H9 (cell line): ENCODE measurements around the gene CDH4. TPM values are rescaled to one million over a fixed set of nuclear protein-coding genes. Genes with fewer than 3 reads are reported as not detected.

Source experiments
- DNase-seq: peaks from one replicate; pipeline ENCODE4 v3.0.0-alpha.2; 2017
- H2AFZ ChIP-seq: one replicate; pipeline ENCODE4 v1.6.1; 2013; ENCODE audit warnings: mild to moderate bottlenecking, low read length, control low read depth, moderate library complexity
- H2AK5ac ChIP-seq: 2 replicates; pipeline ENCODE4 v1.6.1; 2013; ENCODE audit warnings: low read length, control low read depth, mixed read lengths; ENCODE audit not compliant: insufficient read length
- H2BK120ac ChIP-seq: one replicate; pipeline ENCODE4 v1.6.1; 2013; ENCODE audit warnings: low read depth, mild to moderate bottlenecking, low read length, control low read depth, inconsistent platforms; ENCODE audit not compliant: poor library complexity, severe bottlenecking
- H2BK12ac ChIP-seq: 2 replicates; pipeline ENCODE4 v1.6.1; 2013; ENCODE audit warnings: low read length, control low read depth, mixed read lengths, low read depth; ENCODE audit not compliant: insufficient read length
- H2BK15ac ChIP-seq: 2 replicates; pipeline ENCODE4 v1.6.1; 2013; ENCODE audit warnings: low read depth, low read length, control low read depth
- H2BK20ac ChIP-seq: one replicate; pipeline ENCODE4 v1.6.1; 2013; ENCODE audit warnings: low read depth, mild to moderate bottlenecking, low read length, control low read depth, inconsistent platforms; ENCODE audit not compliant: poor library complexity, severe bottlenecking
- H2BK5ac ChIP-seq: 2 replicates; pipeline ENCODE4 v1.6.1; 2013; ENCODE audit warnings: low read length, control low read depth, mixed read lengths; ENCODE audit not compliant: insufficient read length
- H3K14ac ChIP-seq: 2 replicates; pipeline ENCODE4 v1.6.1; 2013; ENCODE audit warnings: low read length, control low read depth; ENCODE audit not compliant: insufficient read depth
- H3K18ac ChIP-seq: 2 replicates; pipeline ENCODE4 v1.6.1; 2013; ENCODE audit warnings: low read depth, mild to moderate bottlenecking, mixed read lengths, low read length, control low read depth; ENCODE audit not compliant: insufficient read length
- H3K23ac ChIP-seq: 2 replicates; pipeline ENCODE4 v1.6.1; 2013; ENCODE audit warnings: low read length, control low read depth, mixed read lengths, low read depth; ENCODE audit not compliant: insufficient read length
- H3K23me2 ChIP-seq: 2 replicates; pipeline ENCODE4 v1.6.1; 2013; ENCODE audit warnings: low read depth, mild to moderate bottlenecking, mixed read lengths, low read length, control low read depth; ENCODE audit not compliant: insufficient read length, poor library complexity, severe bottlenecking
- H3K27ac ChIP-seq: 2 replicates; pipeline ENCODE4 v1.5.1; 2013; ENCODE audit warnings: low read length, control low read depth, mixed read lengths, low read depth; ENCODE audit not compliant: insufficient read length
- H3K27me3 ChIP-seq: 2 replicates; pipeline ENCODE4 v1.6.1; 2013; ENCODE audit warnings: low read length, control low read depth, inconsistent platforms; ENCODE audit not compliant: insufficient read depth
- H3K4ac ChIP-seq: 2 replicates; pipeline ENCODE4 v1.6.1; 2013; ENCODE audit warnings: low read depth, mild to moderate bottlenecking, control low read depth, inconsistent platforms, low read length, moderate library complexity
- H3K4me1 ChIP-seq: 2 replicates; pipeline ENCODE4 v1.6.1; 2013; ENCODE audit warnings: low read length, control low read depth, inconsistent platforms; ENCODE audit not compliant: insufficient read depth
- H3K4me2 ChIP-seq: 2 replicates; pipeline ENCODE4 v1.6.1; 2013; ENCODE audit warnings: low read length, control low read depth, mixed read lengths; ENCODE audit not compliant: insufficient read length, insufficient read depth
- H3K56ac ChIP-seq: 2 replicates; pipeline ENCODE4 v1.6.1; 2013; ENCODE audit warnings: low read depth, mild to moderate bottlenecking, mixed read lengths, low read length, control low read depth; ENCODE audit not compliant: insufficient read length
- H3K79me1 ChIP-seq: 2 replicates; pipeline ENCODE4 v1.6.1; 2013; ENCODE audit warnings: low read depth, mild to moderate bottlenecking, moderate library complexity, low read length, control low read depth, inconsistent platforms; ENCODE audit not compliant: insufficient read depth, poor library complexity, severe bottlenecking
- H3K79me2 ChIP-seq: 2 replicates; pipeline ENCODE4 v1.6.1; 2013; ENCODE audit warnings: low read length, control low read depth, inconsistent platforms; ENCODE audit not compliant: insufficient read depth
- H3K9ac ChIP-seq: 2 replicates; pipeline ENCODE4 v1.6.1; 2013; ENCODE audit warnings: low read length, control low read depth, mixed read lengths; ENCODE audit not compliant: insufficient read length; ENCODE audit errors: extremely low read depth
- H3K9me3 ChIP-seq: one replicate; pipeline ENCODE4 v1.6.1; 2013; ENCODE audit warnings: low read depth, low read length, inconsistent platforms; ENCODE audit not compliant: control insufficient read depth
- H3T11ph ChIP-seq: one replicate; pipeline ENCODE4 v1.6.1; 2013; ENCODE audit warnings: mild to moderate bottlenecking, low read length, control low read depth, inconsistent platforms
- H4K20me1 ChIP-seq: one replicate; pipeline ENCODE4 v1.6.1; 2013; ENCODE audit not compliant: control insufficient read depth, insufficient read length, insufficient read depth
- H4K5ac ChIP-seq: 2 replicates; pipeline ENCODE4 v1.6.1; 2013; ENCODE audit warnings: low read depth, mild to moderate bottlenecking, mixed read lengths, low read length, control low read depth; ENCODE audit not compliant: insufficient read length
- H4K8ac ChIP-seq: replicated peaks from 2 replicates; pipeline ENCODE4 v1.6.1; 2013; ENCODE audit warnings: low read length, control low read depth, mixed read lengths, low read depth; ENCODE audit not compliant: insufficient read length
- H4K91ac ChIP-seq: 2 replicates; pipeline ENCODE4 v1.6.1; 2013; ENCODE audit warnings: low read depth, mild to moderate bottlenecking, moderate library complexity, mixed read lengths, low read length, control low read depth; ENCODE audit not compliant: insufficient read length
- H3K27ac Mint-ChIP-seq, 3 experiments: 2 replicates in 2 of 3; 3 replicates in 1 of 3; pipeline ENCODE4 v1.8.0; 2020 to 2021; ENCODE audit warnings: mixed read lengths in 3 of 3, mild to moderate bottlenecking in 1 of 3, moderate library complexity in 1 of 3
- H3K27me3 Mint-ChIP-seq: 2 replicates; pipeline ENCODE4 v1.8.0; 2021; ENCODE audit warnings: low read depth, mild to moderate bottlenecking, moderate library complexity, mixed read lengths
- H3K36me3 Mint-ChIP-seq, 3 experiments: 2 replicates in 2 of 3; 3 replicates in 1 of 3; pipeline ENCODE4 v1.8.0; 2020 to 2021; ENCODE audit warnings: low read depth in 3 of 3, mixed read lengths in 3 of 3; ENCODE audit not compliant: insufficient read depth in 1 of 3
- H3K4me1 Mint-ChIP-seq, 2 experiments: 2 replicates each; pipeline ENCODE4 v1.8.0; 2020; ENCODE audit warnings: mixed read lengths in 2 of 2
- H3K4me3 Mint-ChIP-seq, 2 experiments: 2 replicates in 1 of 2; 3 replicates in 1 of 2; pipeline ENCODE4 v1.8.0; 2020 to 2021; ENCODE audit warnings: mild to moderate bottlenecking in 2 of 2, mixed read lengths in 2 of 2, moderate library complexity in 1 of 2
- H3K9me3 Mint-ChIP-seq, 2 experiments: 2 replicates in 1 of 2; 3 replicates in 1 of 2; pipeline ENCODE4 v1.8.0; 2020; ENCODE audit warnings: mild to moderate bottlenecking in 2 of 2, mixed read lengths in 2 of 2, moderate library complexity in 1 of 2
- CTCF ChIP-seq: fragments of 200-600 bp; sonication (generic); conservative IDR thresholded peaks from 3 replicates; pipeline ENCODE4 v1.8.0; 2021; ENCODE audit warnings: antibody characterized with exemption, mild to moderate bottlenecking
- WGBS: extraction: QIAGEN DNeasy Blood & Tissue Kit; methylation state at CpG from one replicate; pipeline ENCODE4 v1.1.7; 2013; ENCODE audit warnings: missing lambda C conversion rate, low lambda C conversion rate, mixed read lengths; ENCODE audit not compliant: insufficient read length; ENCODE audit errors: extremely low coverage; 5-methylcytosine and 5-hydroxymethylcytosine counted together
- total RNA-seq: library from RNA; stranded (reverse); gene quantifications from 2 replicates; pipeline ENCODE4 v1.2.1, GENCODE V29; 2021

CDH4 gene
- total RNA-seq, 1 experiment from 2014 or later: 3.0 TPM

DNA sequence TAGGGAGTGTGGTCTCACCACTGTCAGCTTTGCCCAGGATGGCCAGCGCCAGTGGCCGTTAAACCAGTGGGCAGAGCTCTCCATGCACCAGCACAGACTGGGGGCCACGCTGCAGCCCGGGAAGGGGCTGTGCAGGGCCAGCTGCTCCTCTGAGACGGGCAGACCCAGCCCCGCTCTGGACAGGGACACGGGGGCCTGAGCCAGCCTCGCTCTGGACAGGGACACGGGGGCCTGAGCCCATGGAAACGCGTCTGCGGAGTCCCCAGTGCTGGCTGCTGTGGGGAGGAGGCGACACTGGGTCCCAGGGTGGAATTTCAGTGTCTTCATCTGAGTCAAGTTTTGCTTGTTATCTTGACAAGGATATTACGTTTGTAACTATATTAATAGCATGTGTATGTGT is 402.7 kb downstream of the CDH4 start:
- no peak overlapping the region for H3K56ac ChIP-seq
- H3K79me2 ChIP-seq: no peaks in the 10 kb centered on the region; the same call in 1 of the 2 replicates
- H3T11ph ChIP-seq: no peak overlapping the region
- no peak overlapping the region for H4K8ac ChIP-seq
- H3K23me2 ChIP-seq: no peaks in the 10 kb centered on the region
- Mint-ChIP-seq H3K9me3 (peaks cover 6% of the 10 kb centered on the region in 2 experiments), H3K4me1 (peaks cover 0 to 3% of the 10 kb centered on the region in 2 experiments; a peak in 2 of 4 replicates), H3K27me3 (peaks cover 47% of the 10 kb centered on the region), H3K27ac (no peak overlapping the region), H3K36me3 (peaks cover 0 to 6% (median 5%) of the 10 kb centered on the region in 3 experiments; a peak in 3 of 7 replicates), H3K4me3 (no peak overlapping the region)
- no peak overlapping the region for H3K23ac ChIP-seq
- no peak overlapping the region for H2AFZ ChIP-seq
- H2BK12ac ChIP-seq: no peak overlapping the region
- H2BK20ac ChIP-seq: no peak overlapping the region
- H3K9ac ChIP-seq: no peak overlapping the region
- WGBS: no CpG with 5 or more reads among the region's 14 CpGs
- H3K79me1 ChIP-seq: no peaks in the 10 kb centered on the region
- H3K18ac ChIP-seq: no peak overlapping the region
- TF ChIP-seq CTCF: no peak
- H2BK5ac ChIP-seq: no peak overlapping the region
- H3K27ac ChIP-seq: no peak overlapping the region
- H2BK15ac ChIP-seq: no peak overlapping the region
- H3K9me3 ChIP-seq: no peaks in the 10 kb centered on the region
- H3K14ac ChIP-seq: no peak overlapping the region
- no peak overlapping the region for H4K91ac ChIP-seq
- H2BK120ac ChIP-seq: no peak overlapping the region
- H4K5ac ChIP-seq: no peak overlapping the region
- no peak overlapping the region for H3K4ac ChIP-seq
- DNase-seq: no peak
- no peaks in the 10 kb centered on the region for H3K4me1 ChIP-seq
- H2AK5ac ChIP-seq: no peak overlapping the region
- peaks cover 4% of the 10 kb centered on the region; the same call in 1 of the 2 replicates for H3K27me3 ChIP-seq
- no peaks in the 10 kb centered on the region for H4K20me1 ChIP-seq
- no peak overlapping the region for H3K4me2 ChIP-seq
